Adrenal gland (tissue), 12 donors: ENCODE measurements around the gene ZMYND10. TPM values are rescaled to one million over a fixed set of nuclear protein-coding genes. Genes with fewer than 3 reads are reported as not detected.
A peak's percentile ranks its signal among the peaks of the same experiment; 100 is the strongest.

Source experiments
- DNase-seq, 7 donors: peaks; one replicate each; pipeline ENCODE4 v3.0.0-alpha.2; 2019 to 2020
- H3K27ac ChIP-seq, 5 donors: fragments of 200-600 bp; sonication (generic) in 4 of 5; 1 replicate in 3 of 5; 2 replicates in 2 of 5; pipeline versions ENCODE4 v1.5.1 to v1.8.0; 2016 to 2020; ENCODE audit warnings: mild to moderate bottlenecking in 1 of 5
- H3K27me3 ChIP-seq: fragments of 200-600 bp; 2 replicates; pipeline ENCODE4 v1.8.0; 2021
- H3K36me3 ChIP-seq, 2 donors: fragments of 200-600 bp; replicated peaks in 1 of 2; 1 replicate in 1 of 2; 2 replicates in 1 of 2; pipeline versions ENCODE4 v1.5.1 to v1.8.0; 2018 to 2022
- H3K4me1 ChIP-seq, 2 donors: fragments of 200-600 bp; replicated peaks in 1 of 2; 1 replicate in 1 of 2; 2 replicates in 1 of 2; pipeline versions ENCODE4 v1.5.1 to v1.8.0; 2018 to 2021
- H3K4me3 ChIP-seq, 4 donors: fragments of 200-600 bp; sonication (generic) in 3 of 4; one replicate each; pipeline ENCODE4 v1.5.1; 2016 to 2018
- H3K9me3 ChIP-seq, 3 donors: fragments of 200-600 bp; sonication (generic) in 1 of 3; replicated peaks in 1 of 3; 1 replicate in 2 of 3; 2 replicates in 1 of 3; pipeline versions ENCODE4 v1.5.1 to v1.8.0; 2016 to 2021
- CTCF ChIP-seq, 6 experiments: fragments of 450-650 bp in 4 of 6; fragments of 200-600 bp in 2 of 6; sonication (generic) in 1 of 6; IDR thresholded peaks; 1 replicate in 5 of 6; 2 replicates in 1 of 6; pipeline versions ENCODE4 v1.5.1 to v1.8.0; 2016 to 2021; ENCODE audit warnings: antibody characterized with exemption in 6 of 6, mild to moderate bottlenecking in 2 of 6, moderate library complexity in 1 of 6
- POLR2A ChIP-seq, 2 donors: fragments of 450-650 bp; IDR thresholded peaks; one replicate each; pipeline ENCODE4 v1.6.1; 2017; ENCODE audit warnings: antibody characterized with exemption in 2 of 2, mild to moderate bottlenecking in 2 of 2, moderate library complexity in 1 of 2
- WGBS, 4 donors: extraction: QIAGEN DNeasy Blood & Tissue Kit in 2 of 4; methylation state at CpG; one replicate each; pipeline versions ENCODE4 v1.1.5 to v1.1.7; 2013 to 2017; 5-methylcytosine and 5-hydroxymethylcytosine counted together
- intact Hi-C, 2 donors: fragments of 100-400 bp; cut with DNase I; formaldehyde crosslinking; loops; one replicate each; pipeline versions ENCODE4 v1.14.1 to v1.15.0; 2022 to 2023
- polyA plus RNA-seq, 3 donors: library from polyadenylated mRNA; stranded (reverse); fragments of 200-250 nt in 2 of 3; fragments of 350-450 nt in 1 of 3; fragmentation: Illumina TruSeq in 1 of 3; extraction: RNeasy Lipid Tissue Mini Kit (QIAGEN cat#74804) in 1 of 3; gene quantifications; one replicate each; pipeline ENCODE4 v1.2.3, GENCODE V29; 2013 to 2014
- total RNA-seq, 9 donors: library from RNA; depleted of rRNA in 4 of 9; stranded (reverse); fragments of >200 nt in 4 of 9; fragments of 120-200 nt in 1 of 9; fragmentation: NEBNext Ultra II Directional in 1 of 9; extraction: Animal tissue kit (Norgen Biotek cat#: 25700) in 1 of 9; gene quantifications; one replicate each; pipeline versions ENCODE4 v1.1.0 to v1.2.4, GENCODE V29; 2013 to 2023
- donor health status: healthy with polysubstance abuse.
- donor health status: Bipolar disorder and iron deficiency.
- donor health status: DM: yes; HTN: yes; CAD: no.
- donor health status: DM: no; HTN: no; CAD: no.
- donor health status: DM: no; HTN: no; CAD: no.
- donor health status: DM: yes; HTN: yes; CAD: no.

Gene ZMYND10
- total and polyA plus RNA-seq, 12 donors: 0.11 to 1.9 (median 0.51) TPM; not detected in 4

- Histone ChIP-seq H3K27me3 (no peaks in the 10 kb centered on the region), H3K4me3 (no peak overlapping the region), H3K9me3 (no peaks in the 10 kb centered on the region), H3K36me3 (peaks cover 0 to 35% of the 10 kb centered on the region in 2 donors), H3K4me1 (peaks cover 29 to 51% of the 10 kb centered on the region in 2 donors), H3K27ac (peak overlapping the region in 4 of 5 donors; percentile 22 to 98 (median 58))
- intact Hi-C loops: loop anchor here in 1 of 2 donors (5.0 kb wide), 1 partner anchor 47 kb away; no protein-coding TSS in a partner anchor
- 54 to 79% (median 65%) methylated on average over 12 of the region's 12 CpGs for WGBS, 4 donors
- TF ChIP-seq CTCF (IDR thresholded peaks at IDR 0.05) (no peak), POLR2A (IDR thresholded peaks at IDR 0.05) (peak in 1 of 2 donors; percentile 10)
- DNase-seq: peak in 1 of 7 donors; percentile 44
Observed at GRCh38 chr3:50333744-50334328, 11.7 kb downstream of the ZMYND10 start.

GRCh38 chr3:50331364-50331907 lies 14.1 kb downstream of the ZMYND10 start:
- no peak for DNase-seq
- Histone ChIP-seq H3K36me3 (peaks cover 0 to 35% of the 10 kb centered on the region in 2 donors), H3K4me1 (peaks cover 28 to 51% of the 10 kb centered on the region in 2 donors), H3K27me3 (no peaks in the 10 kb centered on the region), H3K9me3 (no peaks in the 10 kb centered on the region), H3K4me3 (no peak overlapping the region), H3K27ac (no peak overlapping the region)
- WGBS, 4 donors: 94 to 96% (median 95%) methylated on average over 11 to 19 of the region's 19 CpGs
- intact Hi-C loops: loop anchor here in 1 of 2 donors (5.0 kb wide), 1 partner anchor 44 kb away; no protein-coding TSS in a partner anchor
- TF ChIP-seq POLR2A (IDR thresholded peaks at IDR 0.05): no peak
- no peak for TF ChIP-seq CTCF (IDR thresholded peaks at IDR 0.05)

- 86 to 95% (median 91%) methylated on average over 9 to 10 of the region's 10 CpGs for WGBS, 4 donors
- no peak for DNase-seq
- intact Hi-C loops: loop anchor here in 1 of 2 donors (5.0 kb wide), 1 partner anchor 43 kb away; no protein-coding TSS in a partner anchor
- Histone ChIP-seq H3K36me3 (peaks cover 0 to 46% of the 10 kb centered on the region in 2 donors), H3K4me3 (no peak overlapping the region), H3K4me1 (peaks cover 17 to 40% of the 10 kb centered on the region in 2 donors), H3K27me3 (no peaks in the 10 kb centered on the region), H3K9me3 (no peaks in the 10 kb centered on the region), H3K27ac (no peak overlapping the region)
- TF ChIP-seq CTCF (IDR thresholded peaks at IDR 0.05): no peak
- TF ChIP-seq POLR2A (IDR thresholded peaks at IDR 0.05): no peak
Observed at GRCh38 chr3:50330330-50330729, 15.2 kb downstream of the ZMYND10 start.

GRCh38 chr3:50327943-50328691 lies 17.4 kb downstream of the ZMYND10 start, which contains the start of gene TUSC2:
Gene TUSC2 (minus strand): TSS chr3:50328223. CDS start chr3:50328099, 124 bp downstream.
- H3K4me1 ChIP-seq: peaks cover 12 to 36% of the 10 kb centered on the region in 2 donors
- H3K9me3 ChIP-seq: no peaks in the 10 kb centered on the region
- intact Hi-C loops: no loop called here
- peak within 1 kb of the TSS; percentile 63 to 92 (median 83) for H3K4me3 ChIP-seq
- 2 to 4% (median 3%) methylated on average over 21 to 55 of the region's 55 CpGs for WGBS, 4 donors
- peak within 1 kb of the TSS; percentile 30 to 85 (median 63) for H3K27ac ChIP-seq
- DNase-seq: peak; percentile 96 to 99 (median 98)
- no peaks in the 10 kb centered on the region for H3K27me3 ChIP-seq
- peaks cover 0 to 46% of the 10 kb centered on the region in 2 donors for H3K36me3 ChIP-seq
- TF ChIP-seq CTCF (IDR thresholded peaks at IDR 0.05) (no peak), POLR2A (IDR thresholded peaks at IDR 0.05) (peak; percentile 53 to 68)
